SU-DHL-6 (cell line): ENCODE measurements around the gene KIF1C.

Experiments used
- H2AFZ ChIP-seq: fragments of 200-600 bp; sonication (generic); 2 replicates; pipeline ENCODE4 v1.6.1; 2014; ENCODE audit warnings: low read depth, mild to moderate bottlenecking, moderate library complexity, mixed read lengths, antibody characterized with exemption, low read length; ENCODE audit not compliant: severe bottlenecking
- H3F3A ChIP-seq: fragments of 200-600 bp; shearing (Covaris generic); 2 replicates; pipeline ENCODE4 v1.6.0; 2016; ENCODE audit warnings: antibody characterized with exemption, mild to moderate bottlenecking; ENCODE audit not compliant: insufficient read depth
- H3K27ac ChIP-seq: fragments of 200-600 bp; sonication (generic); 2 replicates; pipeline ENCODE4 v1.5.1; 2016; ENCODE audit warnings: low read depth, mild to moderate bottlenecking, low read length, moderate library complexity, mixed read lengths
- H3K27me3 ChIP-seq: fragments of 200-600 bp; sonication (generic), shearing (Covaris generic); 2 replicates; pipeline ENCODE4 v1.6.0; 2014; ENCODE audit warnings: mild to moderate bottlenecking, low read length
- H3K36me3 ChIP-seq: fragments of 200-600 bp; sonication (generic); 2 replicates; pipeline ENCODE4 v1.6.1; 2014; ENCODE audit warnings: mild to moderate bottlenecking, low read length, mixed read lengths
- H3K4me2 ChIP-seq: fragments of 300-600, 200-600 bp; shearing (Covaris generic), sonication (generic); 2 replicates; pipeline ENCODE4 v1.6.0; 2014; ENCODE audit warnings: low read length, low read depth, mild to moderate bottlenecking; ENCODE audit not compliant: poor library complexity, severe bottlenecking
- H3K4me3 ChIP-seq: fragments of 200-600 bp; sonication (generic); 2 replicates; pipeline ENCODE4 v1.5.1; 2014; ENCODE audit warnings: antibody characterized with exemption, low read length, mild to moderate bottlenecking, mixed read lengths; ENCODE audit not compliant: insufficient read depth, poor library complexity, severe bottlenecking
- H3K79me2 ChIP-seq: fragments of 200-600 bp; sonication (generic); 2 replicates; pipeline ENCODE4 v1.6.1; 2014; ENCODE audit warnings: mild to moderate bottlenecking, low read length, moderate library complexity; ENCODE audit not compliant: insufficient read depth
- H3K9ac ChIP-seq: fragments of 200-600 bp; sonication (generic); 2 replicates; pipeline ENCODE4 v1.7.0; 2014; ENCODE audit warnings: mild to moderate bottlenecking, low read length
- H3K9me2 ChIP-seq: fragments of 200-600 bp; sonication (generic); replicated peaks from 2 replicates; pipeline ENCODE4 v1.6.1; 2014; ENCODE audit warnings: low read length; ENCODE audit not compliant: insufficient read depth
- H3K9me3 ChIP-seq: fragments of 200-600 bp; sonication (generic); 2 replicates; pipeline ENCODE4 v1.6.1; 2014; ENCODE audit warnings: low read length, mixed read lengths; ENCODE audit not compliant: insufficient read depth
- H4K20me1 ChIP-seq: fragments of 200-600 bp; sonication (generic); 2 replicates; pipeline ENCODE4 v1.6.1; 2014; ENCODE audit warnings: low read depth, mild to moderate bottlenecking, antibody characterized with exemption, low read length, moderate library complexity, mixed read lengths
- CTCF ChIP-seq: fragments of 200-600 bp; sonication (generic); IDR thresholded peaks from one replicate; pipeline ENCODE4 v1.5.1; 2017; ENCODE audit warnings: antibody characterized with exemption, mild to moderate bottlenecking, low read length, moderate library complexity; ENCODE audit not compliant: insufficient read depth, poor library complexity, severe bottlenecking
- EZH2phosphoT487 ChIP-seq: fragments of 200-600 bp; sonication (generic), shearing (Covaris generic); conservative IDR thresholded peaks from 2 replicates; pipeline ENCODE4 v1.6.1; 2018; ENCODE audit warnings: mild to moderate bottlenecking, antibody characterized with exemption, low read length, moderate library complexity, mixed read lengths

Gene KIF1C

GRCh38 chr17:4987767-4988567, 9.8 kb upstream of the KIF1C start:
- peaks cover 10% of the 10 kb centered on the region; the same call in 1 of the 2 replicates for H3K79me2 ChIP-seq
- no peaks in the 10 kb centered on the region for H3K9me3 ChIP-seq
- H2AFZ ChIP-seq, result peak overlapping the region; percentile 81
- H3K4me3 ChIP-seq, result peak overlapping the region; percentile 82
- H3K4me2 ChIP-seq, result peak overlapping the region; percentile 97
- no peaks in the 10 kb centered on the region for H3K36me3 ChIP-seq
- no peaks in the 10 kb centered on the region for H4K20me1 ChIP-seq
- H3K27me3 ChIP-seq, result no peaks in the 10 kb centered on the region
- peak overlapping the region; percentile 59 for H3K27ac ChIP-seq
- H3K9ac ChIP-seq, result peak overlapping the region; percentile 93
- peaks cover 8% of the 10 kb centered on the region; the same call in 1 of the 2 replicates for H3F3A ChIP-seq
- TF ChIP-seq CTCF (no peak), EZH2phosphoT487 (no peak)
- H3K9me2 ChIP-seq, result no peaks in the 10 kb centered on the region

- no peaks in the 10 kb centered on the region for H3K9me3 ChIP-seq
- H4K20me1 ChIP-seq, result no peaks in the 10 kb centered on the region
- H3K9me2 ChIP-seq, result no peaks in the 10 kb centered on the region
- H2AFZ ChIP-seq, result no peak overlapping the region
- H3K4me2 ChIP-seq, result no peak overlapping the region
- no peak overlapping the region for H3K27ac ChIP-seq
- peaks cover 7% of the 10 kb centered on the region; the same call in 1 of the 2 replicates for H3F3A ChIP-seq
- no peak for TF ChIP-seq EZH2phosphoT487
- TF ChIP-seq CTCF, result no peak
- no peaks in the 10 kb centered on the region for H3K36me3 ChIP-seq
- H3K27me3 ChIP-seq, result no peaks in the 10 kb centered on the region
- no peak overlapping the region for H3K9ac ChIP-seq
- no peak overlapping the region for H3K4me3 ChIP-seq
- H3K79me2 ChIP-seq, result no peaks in the 10 kb centered on the region
These were observed 3.6 kb upstream of the KIF1C start for GRCh38 chr17:4994081-4994595.

- Histone ChIP-seq H3K79me2 (no peaks in the 10 kb centered on the region), H4K20me1 (no peaks in the 10 kb centered on the region), H3K9me2 (no peaks in the 10 kb centered on the region), H3K27ac (no peak overlapping the region), H3K36me3 (no peaks in the 10 kb centered on the region), H2AFZ (peak overlapping the region; percentile 78), H3K27me3 (no peaks in the 10 kb centered on the region), H3F3A (no peaks in the 10 kb centered on the region), H3K4me2 (peak overlapping the region; percentile 65), H3K9ac (peak overlapping the region; percentile 88), H3K9me3 (no peaks in the 10 kb centered on the region), H3K4me3 (peak overlapping the region; percentile 88)
- TF ChIP-seq EZH2phosphoT487, result no peak
- TF ChIP-seq CTCF, result no peak
These were observed 429 bp downstream of the KIF1C start for GRCh38 chr17:4998027-4998731.
